NCI-H1436 (cell line): ENCODE measurements around the gene ZNF506.
"Not testable (repeated sequence)": the region's sequence is repeated elsewhere in the genome, so short reads cannot be mapped to it uniquely, and the experiment has no call there.

Experiments used
- DNase-seq: peaks from one replicate; lab custom pipeline; 2025; lab: John Stamatoyannopoulos, UW

ZNF506 gene

GRCh38 chr19:19744641-19745040, 76.9 kb downstream of the ZNF506 start:
- DNase-seq: no peak

GRCh38 chr19:19743921-19744320, 77.6 kb downstream of the ZNF506 start:
- not testable (repeated sequence) for DNase-seq

GRCh38 chr19:19743176-19743575, 78.4 kb downstream of the ZNF506 start:
- no peak for DNase-seq

GRCh38 chr19:19742773-19743172, 78.8 kb downstream of the ZNF506 start:
- DNase-seq: no peak
